OCI-LY7 (cell line): ENCODE data around the gene NEURL2. TPM values are rescaled to one million over a fixed set of nuclear protein-coding genes. Genes with fewer than 3 reads are reported as not detected.

Experiments used
- BruUV-seq: library from RNA; stranded (reverse); fragments of 400-500 nt; replicated peaks from 2 replicates; lab custom pipeline; 2021; lab: Mats Ljungman, UMichigan
- CTCF ChIA-PET: fragments of 300-600 bp; sonication (Branson Sonifier 250); formaldehyde crosslinking; loops from one replicate; lab custom pipeline; 2022; ENCODE audit warnings: antibody characterized with exemption; ENCODE audit not compliant: unreplicated experiment; lab: Charles Lee
- POLR2A ChIA-PET: fragments of 300-600 bp; sonication (Branson Sonifier 250); formaldehyde crosslinking; loops from one replicate; lab custom pipeline; 2022; ENCODE audit warnings: antibody characterized with exemption; lab: Charles Lee
- DNase-seq: peaks from one replicate; pipeline ENCODE4 v3.0.0-alpha.2; 2015; ENCODE audit warnings: low spot score
- H2AFZ ChIP-seq: fragments of 200-600 bp; sonication (generic), shearing (Covaris generic); 2 replicates; pipeline ENCODE4 v1.6.1; 2014; ENCODE audit warnings: mild to moderate bottlenecking, antibody characterized with exemption, low read length, moderate library complexity
- H3K27ac ChIP-seq: fragments of 200-600 bp; sonication (generic); 2 replicates; pipeline ENCODE4 v1.5.1; 2014; ENCODE audit warnings: mixed run types, low read depth, mild to moderate bottlenecking, moderate library complexity, low read length, inconsistent platforms; ENCODE audit not compliant: poor library complexity, severe bottlenecking
- H3K36me3 ChIP-seq: fragments of 200-600 bp; sonication (generic); 2 replicates; pipeline ENCODE4 v1.6.1; 2014; ENCODE audit warnings: mild to moderate bottlenecking, antibody characterized with exemption, low read length, moderate library complexity, mixed read lengths; ENCODE audit not compliant: insufficient read depth
- H3K4me1 ChIP-seq: fragments of 200-600 bp; sonication (generic); 2 replicates; pipeline ENCODE4 v1.5.1; 2014; ENCODE audit warnings: mild to moderate bottlenecking, low read length; ENCODE audit not compliant: insufficient read depth, poor library complexity, severe bottlenecking
- H3K4me2 ChIP-seq: fragments of 200-600 bp; sonication (generic); 2 replicates; pipeline ENCODE4 v1.6.1; 2014; ENCODE audit warnings: mild to moderate bottlenecking, low read length
- H3K4me3 ChIP-seq: fragments of 200-600 bp; sonication (generic); 2 replicates; pipeline ENCODE4 v1.5.1; 2014; ENCODE audit warnings: mild to moderate bottlenecking, low read depth, low read length; ENCODE audit not compliant: poor library complexity, severe bottlenecking
- H3K79me2 ChIP-seq: fragments of 200-600 bp; sonication (generic); 2 replicates; pipeline ENCODE4 v1.6.1; 2016; ENCODE audit warnings: low read depth, mild to moderate bottlenecking, low read length, moderate library complexity, mixed read lengths; ENCODE audit not compliant: insufficient read depth
- H3K9me2 ChIP-seq: fragments of 200-600 bp; sonication (generic); 2 replicates; pipeline ENCODE4 v1.6.1; 2016; ENCODE audit warnings: mild to moderate bottlenecking, low read length, mixed read lengths; ENCODE audit not compliant: insufficient read depth
- H3K9me3 ChIP-seq: fragments of 200-600 bp; sonication (generic); 2 replicates; pipeline ENCODE4 v1.6.1; 2014; ENCODE audit warnings: mild to moderate bottlenecking, mixed run types, low read length, mixed read lengths
- H4K20me1 ChIP-seq: fragments of 200-600 bp; sonication (generic); 2 replicates; pipeline ENCODE4 v1.6.1; 2014; ENCODE audit warnings: mild to moderate bottlenecking, antibody characterized with exemption, low read length, moderate library complexity, mixed read lengths; ENCODE audit not compliant: insufficient read depth
- CTCF ChIP-seq: fragments of 200-600 bp; sonication (generic); conservative IDR thresholded peaks from 2 replicates; pipeline ENCODE4 v1.5.1; 2014; ENCODE audit warnings: mild to moderate bottlenecking, antibody characterized with exemption, low read length, moderate library complexity, mixed read lengths
- EZH2phosphoT487 ChIP-seq: fragments of 200-600 bp; sonication (generic); IDR thresholded peaks from 2 replicates; pipeline ENCODE4 v1.6.1; 2018; ENCODE audit warnings: low read depth, borderline replicate concordance, mild to moderate bottlenecking, mixed run types, antibody characterized with exemption, low read length, moderate library complexity, mixed read lengths
- intact Hi-C: fragments of 100-400 bp; cut with micrococcal nuclease; formaldehyde crosslinking; loops from one replicate; pipeline ENCODE4 v1.10.0; 2022; ENCODE audit not compliant: unreplicated experiment
- total RNA-seq, 2 experiments: library from RNA; depleted of rRNA in 1 of 2; stranded (reverse); fragments of >200 nt in 1 of 2; shearing (Covaris generic) in 1 of 2; gene quantifications; 2 replicates each; pipeline ENCODE4 v1.2.3, GENCODE V29; 2014 to 2022

The NEURL2 gene
- total RNA-seq, 2 experiments from 2014 or later: 9.9 to 10.7 TPM

DNA sequence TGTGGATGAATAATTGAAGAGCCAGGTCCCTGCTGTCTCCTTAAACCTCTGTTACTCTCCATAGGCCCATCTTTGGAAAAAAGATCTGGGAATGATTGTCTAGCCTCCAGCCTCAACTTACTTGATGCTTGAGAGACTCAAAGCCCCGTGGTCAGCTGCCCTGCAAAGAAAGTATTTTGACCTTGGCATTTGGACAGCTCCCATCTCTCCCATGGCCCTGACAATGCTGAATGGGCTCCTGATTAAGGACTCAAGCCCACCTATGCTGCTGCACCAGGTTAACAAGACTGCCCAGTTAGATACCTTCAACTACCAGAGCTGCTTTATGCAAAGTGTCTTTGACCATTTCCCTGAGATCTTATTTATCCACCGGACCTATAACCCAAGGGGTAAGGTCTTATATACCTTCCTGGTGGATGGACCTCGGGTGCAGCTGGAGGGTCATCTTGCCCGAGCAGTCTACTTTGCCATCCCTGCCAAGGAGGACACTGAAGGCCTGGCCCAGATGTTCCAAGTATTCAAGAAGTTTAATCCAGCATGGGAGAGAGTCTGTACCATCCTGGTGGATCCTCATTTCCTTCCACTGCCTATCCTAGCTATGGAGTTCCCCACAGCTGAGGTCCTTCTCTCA is 8.4 kb downstream of the NEURL2 start:
- intact Hi-C loops: no loop called here
- POLR2A ChIA-PET: interaction anchor here (1.0 to 1.6 kb wide), 3 partner anchors 9 to 27 kb away, joined by 3 to 4 read pairs (median 3); partner anchors contain the start of genes ACOT8, CTSA, NEURL2 and ZSWIM3
- Histone ChIP-seq H3K9me2 (no peaks in the 10 kb centered on the region), H3K79me2 (peaks cover 11% of the 10 kb centered on the region; the same call in 1 of the 2 replicates), H3K9me3 (no peaks in the 10 kb centered on the region), H3K4me3 (no peak overlapping the region), H3K27ac (no peak overlapping the region), H4K20me1 (no peaks in the 10 kb centered on the region), H3K36me3 (peaks cover 24% of the 10 kb centered on the region), H3K4me1 (peaks cover 4% of the 10 kb centered on the region), H3K4me2 (no peak overlapping the region), H2AFZ (no peak overlapping the region)
- DNase-seq: no peak
- CTCF ChIA-PET: no interaction called here
- BruUV-seq: no TSS peak
- TF ChIP-seq CTCF: no peak
- TF ChIP-seq EZH2phosphoT487: no peak

DNA sequence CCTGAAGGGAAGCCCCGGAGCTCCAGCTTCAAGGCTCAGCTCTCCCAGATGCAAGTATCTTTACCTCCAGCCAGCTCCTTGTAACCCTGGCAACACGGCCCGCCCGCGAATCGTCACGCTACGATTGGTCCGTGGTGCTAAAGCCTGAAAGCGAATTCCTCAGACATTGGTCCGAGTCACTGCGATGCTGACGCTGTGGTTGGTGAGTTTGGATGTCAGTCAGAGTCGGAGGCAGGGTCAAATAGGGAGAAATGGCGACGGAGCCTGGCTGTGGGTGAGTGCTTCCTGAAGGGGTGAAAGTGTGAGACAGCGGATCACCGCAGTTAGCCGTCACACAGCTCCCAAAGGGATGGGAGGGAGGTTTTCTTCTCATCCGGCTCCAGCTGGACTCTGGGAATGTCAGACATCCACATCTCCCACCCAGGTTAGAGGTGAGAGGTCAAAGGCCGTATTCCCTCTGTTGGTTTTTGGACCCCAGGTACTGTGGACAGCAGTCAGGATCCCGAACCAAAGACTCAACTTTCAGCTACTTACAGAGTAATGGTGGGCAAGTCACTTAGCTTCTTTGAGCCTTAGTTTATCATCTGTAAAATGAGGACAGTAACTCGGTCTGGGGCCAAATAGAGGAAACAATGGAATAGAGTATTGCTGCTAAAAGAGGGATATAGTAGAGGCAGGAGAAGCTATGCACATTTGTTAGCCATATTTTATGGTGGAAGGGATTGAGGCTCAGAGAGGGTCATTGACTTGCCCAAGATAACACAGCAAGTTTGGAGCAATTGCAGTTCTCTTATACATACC is 9.8 kb downstream of the NEURL2 start, which contains the start of gene ZSWIM1:
Gene ZSWIM1, plus strand, starts transcription at position 240 of the 801 bp plus-strand sequence. CDS start 1,366 bp downstream, outside the sequence.
- H3K9me3 ChIP-seq: no peaks in the 10 kb centered on the region
- peak within 1 kb of the TSS; percentile 24 for H3K27ac ChIP-seq
- peaks cover 11% of the 10 kb centered on the region; the same call in 1 of the 2 replicates for H3K79me2 ChIP-seq
- peak within 1 kb of the TSS; percentile 78 for H3K4me3 ChIP-seq
- H3K36me3 ChIP-seq: peaks cover 24% of the 10 kb centered on the region
- ChIA-PET POLR2A (interaction anchor here (0.6 to 1.6 kb wide), 14 partner anchors 9 to 68 kb away, joined by 3 to 7 read pairs (median 4); partner anchors contain the start of genes ACOT8, CTSA, NEURL2 and PCIF1), CTCF (no interaction called here)
- H4K20me1 ChIP-seq: no peaks in the 10 kb centered on the region
- H3K4me1 ChIP-seq: peaks cover 4% of the 10 kb centered on the region
- BruUV-seq: TSS peak; percentile 88
- intact Hi-C loops: no loop called here
- H3K9me2 ChIP-seq: no peaks in the 10 kb centered on the region
- peak; percentile 99 for DNase-seq
- TF ChIP-seq EZH2phosphoT487 (no peak), CTCF (no peak)
- peak within 1 kb of the TSS; percentile 85 for H3K4me2 ChIP-seq
- H2AFZ ChIP-seq: peak within 1 kb of the TSS; percentile 66; the same call in 1 of the 2 replicates
